ENCODE measurements around the gene GABRA5.

Gene GABRA5

DNA sequence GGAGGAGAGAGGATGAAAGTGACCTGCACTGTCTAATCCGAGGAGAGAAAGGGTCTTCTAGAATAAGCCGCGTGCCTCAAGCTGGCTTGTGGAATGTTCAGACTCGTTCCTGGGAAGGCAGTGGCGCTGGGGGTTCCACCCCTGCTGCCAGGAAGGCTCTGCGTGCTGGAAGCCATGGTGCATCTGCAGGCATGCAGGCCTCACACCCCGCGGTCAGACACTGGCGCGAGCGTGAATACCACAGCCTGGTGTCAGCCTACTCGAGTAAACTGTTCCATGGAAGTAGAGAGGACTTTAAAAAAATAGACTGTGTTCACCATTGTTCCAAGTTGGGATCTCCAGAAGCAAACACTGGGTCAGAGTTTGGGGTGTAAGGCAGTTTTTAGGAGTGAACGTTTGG is 78.2 kb downstream of the GABRA5 start:
- H2AK5ac ChIP-seq (ENCODE audit: low read length, severe bottlenecking): no peak overlapping the region
- no peaks in the 10 kb centered on the region for H3K36me3 ChIP-seq (ENCODE audit: control insufficient read depth in 1 of 2, insufficient read depth in 2 of 2, low read depth in 1 of 2, low read length in 2 of 2)
- H2BK15ac ChIP-seq (ENCODE audit: low read depth, poor library complexity, severe bottlenecking): no peak overlapping the region
- H3K9ac ChIP-seq (ENCODE audit: low read length): no peak overlapping the region
- H3K4me2 ChIP-seq (ENCODE audit: low read length, poor library complexity, severe bottlenecking): no peak overlapping the region
- no peak for DNase-seq
- no peak overlapping the region for H4K8ac ChIP-seq (ENCODE audit: low read length)
- no peak overlapping the region for H2BK5ac ChIP-seq (ENCODE audit: low read depth, low read length, poor library complexity, severe bottlenecking)
- no peaks in the 10 kb centered on the region for H3K79me1 ChIP-seq (replicated peaks; ENCODE audit: low read length, poor library complexity, severe bottlenecking)
- no peak overlapping the region for H3K18ac ChIP-seq (ENCODE audit: low read depth in 1 of 2, low read length in 2 of 2)
- H3K14ac ChIP-seq (ENCODE audit: low read length in 2 of 2): no peak overlapping the region
- no peak overlapping the region for H3K23ac ChIP-seq (ENCODE audit: low read length in 2 of 2)
- no peak overlapping the region for H3K4me3 ChIP-seq (ENCODE audit: insufficient read depth in 1 of 2, low read depth in 1 of 2, low read length in 2 of 2)
- no peaks in the 10 kb centered on the region for H3K4me1 ChIP-seq (ENCODE audit: control insufficient read depth, insufficient read depth, low read depth, low read length)
- H3K27ac ChIP-seq (ENCODE audit: low read length, poor library complexity, severe bottlenecking): no peak overlapping the region
- H2BK12ac ChIP-seq (ENCODE audit: low read length in 2 of 2): no peak overlapping the region
- H3K4ac ChIP-seq (ENCODE audit: low read depth in 1 of 2, low read length in 2 of 2): no peak overlapping the region
- H2BK120ac ChIP-seq (ENCODE audit: low read depth, low read length): no peak overlapping the region
- no peaks in the 10 kb centered on the region for H3K9me3 ChIP-seq (ENCODE audit: control insufficient read depth, low read length)
- H3K27me3 ChIP-seq (ENCODE audit: control insufficient read depth in 1 of 2, insufficient read depth in 1 of 2, low read length in 2 of 2): no peaks in the 10 kb centered on the region
- no peak overlapping the region for H4K91ac ChIP-seq (ENCODE audit: low read length)
- H2AFZ ChIP-seq (ENCODE audit: low read depth, low read length): no peak overlapping the region
- WGBS: 81% methylated on average over 13 of the region's 13 CpGs

DNA sequence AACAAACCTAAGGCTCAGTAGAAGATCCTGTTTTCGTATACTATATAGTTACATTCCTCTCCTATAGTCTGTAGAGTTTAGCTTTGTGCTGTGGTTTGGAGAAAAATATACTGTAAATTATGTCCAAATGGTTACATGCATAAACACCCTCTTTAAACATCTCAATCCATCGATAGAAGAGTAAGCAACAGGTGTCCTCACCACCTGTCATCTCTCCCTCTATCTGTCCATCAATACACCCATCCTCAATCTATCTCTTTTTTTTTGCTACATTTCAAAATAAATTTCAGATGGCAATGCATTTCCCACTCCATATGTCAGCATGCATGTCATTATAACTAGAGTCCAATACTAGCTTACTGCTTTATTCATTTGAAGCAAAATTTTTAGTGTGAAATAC is 83.1 kb downstream of the GABRA5 start:
- peaks cover 19% of the 10 kb centered on the region for H3K9me3 ChIP-seq (ENCODE audit: control insufficient read depth, low read length)
- H3K4ac ChIP-seq (ENCODE audit: low read depth in 1 of 2, low read length in 2 of 2): no peak overlapping the region
- no peaks in the 10 kb centered on the region for H3K4me1 ChIP-seq (ENCODE audit: control insufficient read depth, insufficient read depth, low read depth, low read length)
- no peak overlapping the region for H3K4me2 ChIP-seq (ENCODE audit: low read length, poor library complexity, severe bottlenecking)
- no peak overlapping the region for H2BK120ac ChIP-seq (ENCODE audit: low read depth, low read length)
- H3K27ac ChIP-seq (ENCODE audit: low read length, poor library complexity, severe bottlenecking): no peak overlapping the region
- WGBS: 79% methylated on average over 1 of the region's 2 CpGs
- H3K4me3 ChIP-seq (ENCODE audit: insufficient read depth in 1 of 2, low read depth in 1 of 2, low read length in 2 of 2): no peak overlapping the region
- H3K27me3 ChIP-seq (ENCODE audit: control insufficient read depth in 1 of 2, insufficient read depth in 1 of 2, low read length in 2 of 2): no peaks in the 10 kb centered on the region
- H3K79me1 ChIP-seq (replicated peaks; ENCODE audit: low read length, poor library complexity, severe bottlenecking): no peaks in the 10 kb centered on the region
- no peaks in the 10 kb centered on the region for H3K36me3 ChIP-seq (ENCODE audit: control insufficient read depth in 1 of 2, insufficient read depth in 2 of 2, low read depth in 1 of 2, low read length in 2 of 2)
- no peak overlapping the region for H4K91ac ChIP-seq (ENCODE audit: low read length)
- H2AK5ac ChIP-seq (ENCODE audit: low read length, severe bottlenecking): no peak overlapping the region
- H3K23ac ChIP-seq (ENCODE audit: low read length in 2 of 2): no peak overlapping the region
- H2BK5ac ChIP-seq (ENCODE audit: low read depth, low read length, poor library complexity, severe bottlenecking): no peak overlapping the region
- no peak overlapping the region for H4K8ac ChIP-seq (ENCODE audit: low read length)
- no peak overlapping the region for H2BK12ac ChIP-seq (ENCODE audit: low read length in 2 of 2)
- no peak overlapping the region for H3K9ac ChIP-seq (ENCODE audit: low read length)
- no peak overlapping the region for H3K14ac ChIP-seq (ENCODE audit: low read length in 2 of 2)
- no peak for DNase-seq
- H2AFZ ChIP-seq (ENCODE audit: low read depth, low read length): no peak overlapping the region
- H2BK15ac ChIP-seq (ENCODE audit: low read depth, poor library complexity, severe bottlenecking): no peak overlapping the region
- H3K18ac ChIP-seq (ENCODE audit: low read depth in 1 of 2, low read length in 2 of 2): no peak overlapping the region

GRCh38 chr15:26954403-26954802 is 87.5 kb downstream of the GABRA5 start:
- Histone ChIP-seq H3K27me3 (ENCODE audit: control insufficient read depth in 1 of 2, insufficient read depth in 1 of 2, low read length in 2 of 2) (no peaks in the 10 kb centered on the region), H2BK5ac (ENCODE audit: low read depth, low read length, poor library complexity, severe bottlenecking) (no peak overlapping the region), H2AK5ac (ENCODE audit: low read length, severe bottlenecking) (no peak overlapping the region), H2BK120ac (ENCODE audit: low read depth, low read length) (no peak overlapping the region), H3K9ac (ENCODE audit: low read length) (no peak overlapping the region), H4K8ac (ENCODE audit: low read length) (no peak overlapping the region), H3K9me3 (ENCODE audit: control insufficient read depth, low read length) (peaks cover 25% of the 10 kb centered on the region), H3K4me1 (ENCODE audit: control insufficient read depth, insufficient read depth, low read depth, low read length) (no peaks in the 10 kb centered on the region), H3K27ac (ENCODE audit: low read length, poor library complexity, severe bottlenecking) (no peak overlapping the region), H3K4me2 (ENCODE audit: low read length, poor library complexity, severe bottlenecking) (no peak overlapping the region), H3K79me1 (replicated peaks; ENCODE audit: low read length, poor library complexity, severe bottlenecking) (no peaks in the 10 kb centered on the region), H3K4ac (ENCODE audit: low read depth in 1 of 2, low read length in 2 of 2) (no peak overlapping the region), H2BK15ac (ENCODE audit: low read depth, poor library complexity, severe bottlenecking) (no peak overlapping the region), H2BK12ac (ENCODE audit: low read length in 2 of 2) (no peak overlapping the region), H3K23ac (ENCODE audit: low read length in 2 of 2) (no peak overlapping the region), H4K91ac (ENCODE audit: low read length) (no peak overlapping the region), H3K14ac (ENCODE audit: low read length in 2 of 2) (no peak overlapping the region), H3K4me3 (ENCODE audit: insufficient read depth in 1 of 2, low read depth in 1 of 2, low read length in 2 of 2) (no peak overlapping the region), H2AFZ (ENCODE audit: low read depth, low read length) (no peak overlapping the region), H3K36me3 (ENCODE audit: control insufficient read depth in 1 of 2, insufficient read depth in 2 of 2, low read depth in 1 of 2, low read length in 2 of 2) (no peaks in the 10 kb centered on the region), H3K18ac (ENCODE audit: low read depth in 1 of 2, low read length in 2 of 2) (no peak overlapping the region)
- no peak for DNase-seq
- WGBS: no CpG with 5 or more reads among the region's 2 CpGs

- no peak overlapping the region for H2BK120ac ChIP-seq (ENCODE audit: low read depth, low read length)
- no peak overlapping the region for H2BK12ac ChIP-seq (ENCODE audit: low read length in 2 of 2)
- no peak overlapping the region for H4K8ac ChIP-seq (ENCODE audit: low read length)
- H2AFZ ChIP-seq (ENCODE audit: low read depth, low read length): no peak overlapping the region
- DNase-seq: no peak
- peaks cover 11% of the 10 kb centered on the region for H3K4me1 ChIP-seq (ENCODE audit: control insufficient read depth, insufficient read depth, low read depth, low read length)
- no peaks in the 10 kb centered on the region for H3K9me3 ChIP-seq (ENCODE audit: control insufficient read depth, low read length)
- no peak overlapping the region for H3K23ac ChIP-seq (ENCODE audit: low read length in 2 of 2)
- no peak overlapping the region for H3K18ac ChIP-seq (ENCODE audit: low read depth in 1 of 2, low read length in 2 of 2)
- peaks cover 28 to 40% of the 10 kb centered on the region in 2 experiments for H3K27me3 ChIP-seq (ENCODE audit: control insufficient read depth in 1 of 2, insufficient read depth in 1 of 2, low read length in 2 of 2)
- H3K4me2 ChIP-seq (ENCODE audit: low read length, poor library complexity, severe bottlenecking): no peak overlapping the region
- no peak overlapping the region for H2AK5ac ChIP-seq (ENCODE audit: low read length, severe bottlenecking)
- H2BK5ac ChIP-seq (ENCODE audit: low read depth, low read length, poor library complexity, severe bottlenecking): no peak overlapping the region
- no peak overlapping the region for H3K9ac ChIP-seq (ENCODE audit: low read length)
- H3K4me3 ChIP-seq (ENCODE audit: insufficient read depth in 1 of 2, low read depth in 1 of 2, low read length in 2 of 2): peak overlapping the region in 1 of 2 experiments; percentile 47
- H3K14ac ChIP-seq (ENCODE audit: low read length in 2 of 2): no peak overlapping the region
- 3% methylated on average over 33 of the region's 48 CpGs for WGBS
- no peaks in the 10 kb centered on the region for H3K36me3 ChIP-seq (ENCODE audit: control insufficient read depth in 1 of 2, insufficient read depth in 2 of 2, low read depth in 1 of 2, low read length in 2 of 2)
- H3K4ac ChIP-seq (ENCODE audit: low read depth in 1 of 2, low read length in 2 of 2): no peak overlapping the region
- no peak overlapping the region for H4K91ac ChIP-seq (ENCODE audit: low read length)
- H3K79me1 ChIP-seq (replicated peaks; ENCODE audit: low read length, poor library complexity, severe bottlenecking): no peaks in the 10 kb centered on the region
- H3K27ac ChIP-seq (ENCODE audit: low read length, poor library complexity, severe bottlenecking): no peak overlapping the region
- H2BK15ac ChIP-seq (ENCODE audit: low read depth, poor library complexity, severe bottlenecking): no peak overlapping the region
Measured at GRCh38 chr15:26967719-26968269, 100.9 kb downstream of the GABRA5 start.
